Caco-2 (cell line): ENCODE data around the gene ST3GAL2. TPM values are rescaled to one million over a fixed set of nuclear protein-coding genes. Genes with fewer than 3 reads are reported as not detected.

Source experiments
- BruUV-seq: library from RNA; stranded (reverse); fragments of 400-500 nt; replicated peaks from 2 replicates; lab custom pipeline; 2021; lab: Mats Ljungman, UMichigan
- CTCF ChIA-PET: fragments of 300-600 bp; sonication (Branson Sonifier 250); formaldehyde crosslinking; loops from one replicate; lab custom pipeline; 2022; ENCODE audit warnings: antibody characterized with exemption; lab: Charles Lee
- POLR2A ChIA-PET: fragments of 300-600 bp; sonication (Branson Sonifier 250); formaldehyde crosslinking; loops from one replicate; lab custom pipeline; 2022; ENCODE audit warnings: antibody characterized with exemption; lab: Charles Lee
- DNase-seq, 2 experiments: peaks; one replicate each; pipeline versions ENCODE4 v3.0.0 to v3.0.0-alpha.2; 2020 to 2022
- H3K27me3 ChIP-seq: replicated peaks from 2 replicates; pipeline ENCODE4 v1.6.0; 2011; ENCODE audit warnings: low read length; ENCODE audit not compliant: control insufficient read depth, insufficient read depth
- H3K36me3 ChIP-seq: 2 replicates; pipeline ENCODE4 v1.5.1; 2011; ENCODE audit warnings: low read length; ENCODE audit not compliant: control insufficient read depth, insufficient read depth
- H3K4me1 ChIP-seq: fragments of 250-450 bp; sonication (Bioruptor Pico); 2 replicates; pipeline ENCODE4 v1.5.1; 2020; ENCODE audit warnings: mild to moderate bottlenecking
- H3K4me3 ChIP-seq: 2 replicates; pipeline ENCODE4 v1.5.1; 2011; ENCODE audit warnings: low read depth, mild to moderate bottlenecking, control low read depth, low read length
- H3K9me3 ChIP-seq: fragments of 250-450 bp; sonication (Bioruptor Pico); 2 replicates; pipeline ENCODE4 v1.5.1; 2020; ENCODE audit warnings: mild to moderate bottlenecking, moderate library complexity
- H3K27ac Mint-ChIP-seq: one replicate; pipeline ENCODE4 v1.8.0; 2022; ENCODE audit warnings: mixed read lengths; ENCODE audit not compliant: unreplicated experiment
- H3K27me3 Mint-ChIP-seq: one replicate; pipeline ENCODE4 v1.8.0; 2022; ENCODE audit warnings: mixed read lengths; ENCODE audit not compliant: insufficient read depth, unreplicated experiment
- H3K36me3 Mint-ChIP-seq: one replicate; pipeline ENCODE4 v1.8.0; 2022; ENCODE audit warnings: mild to moderate bottlenecking, mixed read lengths; ENCODE audit not compliant: insufficient read depth, unreplicated experiment
- H3K4me1 Mint-ChIP-seq: one replicate; pipeline ENCODE4 v1.8.0; 2022; ENCODE audit warnings: low read depth, mixed read lengths; ENCODE audit not compliant: unreplicated experiment
- H3K4me3 Mint-ChIP-seq: one replicate; pipeline ENCODE4 v1.8.0; 2022; ENCODE audit warnings: mild to moderate bottlenecking, moderate library complexity, mixed read lengths; ENCODE audit not compliant: unreplicated experiment
- H3K9me3 Mint-ChIP-seq: one replicate; pipeline ENCODE4 v1.8.0; 2022; ENCODE audit warnings: mixed read lengths; ENCODE audit not compliant: unreplicated experiment
- intact Hi-C: fragments of 100-400 bp; cut with micrococcal nuclease; formaldehyde crosslinking; loops from one replicate; pipeline ENCODE4 v1.10.0; 2022; ENCODE audit not compliant: unreplicated experiment
- total RNA-seq: library from RNA; stranded (reverse); gene quantifications from 2 replicates; pipeline ENCODE4 v1.2.3, GENCODE V29; 2022
- TF ChIP-seq, protein P1 (sequence below), 2 experiments: fragments of 200-600 bp in 1 of 2; IDR thresholded peaks; 1 replicate in 1 of 2; 2 replicates in 1 of 2; pipeline versions ENCODE4 v1.5.1 to v1.8.0; 2011 to 2022; ENCODE audit warnings: antibody characterized with exemption in 1 of 2, control low read depth in 1 of 2, inconsistent platforms in 1 of 2, low read depth in 1 of 2, low read length in 1 of 2, mild to moderate bottlenecking in 1 of 2, moderate library complexity in 1 of 2; ENCODE audit not compliant: insufficient read depth in 1 of 2, severe bottlenecking in 1 of 2, unreplicated experiment in 1 of 2

ST3GAL2 gene
- total RNA-seq, 1 experiment from 2014 or later, result 31.1 TPM

DNA sequence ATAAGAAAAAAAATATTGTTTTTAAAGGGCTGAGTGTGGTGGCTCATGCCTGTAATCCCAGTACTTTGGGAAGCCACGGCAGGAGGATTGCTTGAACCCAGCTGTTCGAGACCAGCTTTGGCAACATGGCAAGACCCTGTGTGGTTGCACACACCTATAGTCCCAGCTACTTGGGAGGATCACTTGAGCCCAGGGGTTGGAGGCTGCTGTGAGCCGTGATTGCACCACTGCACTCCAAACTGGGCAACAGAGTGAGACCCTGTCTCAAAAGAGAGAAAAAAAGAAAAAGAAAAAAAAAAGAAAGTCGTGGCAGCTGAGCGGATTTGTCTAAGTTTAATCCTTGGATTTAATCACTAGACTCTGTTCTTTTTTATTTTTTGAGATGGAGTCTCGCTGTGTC, 9.2 kb upstream of the ST3GAL2 start:
- CTCF ChIA-PET, result no interaction called here
- DNase-seq, result no peak
- no peaks in the 10 kb centered on the region for H3K9me3 ChIP-seq
- Mint-ChIP-seq H3K36me3 (no peaks in the 10 kb centered on the region), H3K9me3 (no peaks in the 10 kb centered on the region), H3K4me1 (peaks cover 11% of the 10 kb centered on the region), H3K27me3 (no peaks in the 10 kb centered on the region), H3K27ac (no peak overlapping the region), H3K4me3 (no peak overlapping the region)
- no peaks in the 10 kb centered on the region for H3K36me3 ChIP-seq
- no peaks in the 10 kb centered on the region for H3K27me3 ChIP-seq
- POLR2A ChIA-PET, result no interaction called here
- intact Hi-C loops, result no loop called here
- H3K4me3 ChIP-seq, result no peak overlapping the region
- TF ChIP-seq, protein P1, sequence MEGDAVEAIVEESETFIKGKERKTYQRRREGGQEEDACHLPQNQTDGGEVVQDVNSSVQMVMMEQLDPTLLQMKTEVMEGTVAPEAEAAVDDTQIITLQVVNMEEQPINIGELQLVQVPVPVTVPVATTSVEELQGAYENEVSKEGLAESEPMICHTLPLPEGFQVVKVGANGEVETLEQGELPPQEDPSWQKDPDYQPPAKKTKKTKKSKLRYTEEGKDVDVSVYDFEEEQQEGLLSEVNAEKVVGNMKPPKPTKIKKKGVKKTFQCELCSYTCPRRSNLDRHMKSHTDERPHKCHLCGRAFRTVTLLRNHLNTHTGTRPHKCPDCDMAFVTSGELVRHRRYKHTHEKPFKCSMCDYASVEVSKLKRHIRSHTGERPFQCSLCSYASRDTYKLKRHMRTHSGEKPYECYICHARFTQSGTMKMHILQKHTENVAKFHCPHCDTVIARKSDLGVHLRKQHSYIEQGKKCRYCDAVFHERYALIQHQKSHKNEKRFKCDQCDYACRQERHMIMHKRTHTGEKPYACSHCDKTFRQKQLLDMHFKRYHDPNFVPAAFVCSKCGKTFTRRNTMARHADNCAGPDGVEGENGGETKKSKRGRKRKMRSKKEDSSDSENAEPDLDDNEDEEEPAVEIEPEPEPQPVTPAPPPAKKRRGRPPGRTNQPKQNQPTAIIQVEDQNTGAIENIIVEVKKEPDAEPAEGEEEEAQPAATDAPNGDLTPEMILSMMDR (IDR thresholded peaks at IDR 0.05; ENCODE audit: insufficient read depth in 1 of 2, low read depth in 1 of 2, low read length in 1 of 2, severe bottlenecking in 1 of 2, unreplicated experiment in 1 of 2), result no peak
- no TSS peak for BruUV-seq
- peaks cover 27% of the 10 kb centered on the region for H3K4me1 ChIP-seq

DNA sequence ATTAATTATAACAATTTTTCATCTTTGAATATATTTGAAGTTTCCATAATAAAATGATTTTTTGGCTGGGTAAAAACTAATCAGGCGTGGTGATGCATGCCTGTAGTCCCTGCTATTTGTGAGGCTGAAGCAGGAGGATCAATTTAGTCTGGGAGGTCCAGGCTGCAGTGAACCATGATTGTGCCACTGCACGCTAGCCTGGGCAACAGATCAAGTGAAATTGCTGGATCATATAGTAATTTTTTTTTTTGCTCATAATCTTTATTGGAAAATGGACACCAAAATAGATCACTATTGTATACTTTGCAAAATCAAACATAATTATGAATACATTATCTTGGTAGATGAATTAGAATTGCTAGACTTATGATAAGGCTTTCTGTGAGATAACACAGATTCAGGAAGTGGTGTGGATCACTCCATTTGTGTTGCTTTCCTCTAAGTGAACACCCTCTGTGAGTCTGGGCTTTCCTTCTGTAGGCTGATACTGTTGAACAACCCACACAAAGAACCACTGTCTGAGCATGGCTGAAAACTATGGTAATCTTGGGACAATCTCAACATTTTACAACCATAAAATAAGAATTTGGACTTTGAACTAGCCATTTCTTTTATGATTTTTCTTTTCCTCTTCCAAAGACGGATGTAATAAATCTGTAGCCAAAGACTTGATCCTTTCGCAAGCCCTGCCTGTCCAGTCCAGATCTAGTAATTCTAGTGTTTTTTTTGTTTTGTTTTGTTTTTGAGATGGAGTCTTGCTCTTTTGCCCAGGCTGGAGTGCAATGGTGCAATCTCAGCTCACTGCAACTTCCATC, 5.6 kb upstream of the ST3GAL2 start:
- Histone ChIP-seq H3K9me3 (no peaks in the 10 kb centered on the region), H3K27me3 (no peaks in the 10 kb centered on the region), H3K36me3 (no peaks in the 10 kb centered on the region), H3K4me3 (no peak overlapping the region), H3K4me1 (peaks cover 45% of the 10 kb centered on the region)
- Mint-ChIP-seq H3K27ac (peak overlapping the region; percentile 84), H3K27me3 (no peaks in the 10 kb centered on the region), H3K4me3 (no peak overlapping the region), H3K4me1 (peaks cover 11% of the 10 kb centered on the region), H3K9me3 (no peaks in the 10 kb centered on the region), H3K36me3 (no peaks in the 10 kb centered on the region)
- ChIA-PET POLR2A (interaction anchor here (0.9 kb wide), 1 partner anchor 16 kb away, joined by 9 read pairs; no protein-coding TSS in a partner anchor), CTCF (no interaction called here)
- intact Hi-C loops, result loop anchor here (1.0 kb wide), 1 partner anchor 16 kb away; no protein-coding TSS in a partner anchor
- no TSS peak for BruUV-seq
- TF ChIP-seq, protein P1 (IDR thresholded peaks at IDR 0.05; ENCODE audit: insufficient read depth in 1 of 2, low read depth in 1 of 2, low read length in 1 of 2, severe bottlenecking in 1 of 2, unreplicated experiment in 1 of 2), result no peak
- peak; percentile 69 to 81 for DNase-seq

DNA sequence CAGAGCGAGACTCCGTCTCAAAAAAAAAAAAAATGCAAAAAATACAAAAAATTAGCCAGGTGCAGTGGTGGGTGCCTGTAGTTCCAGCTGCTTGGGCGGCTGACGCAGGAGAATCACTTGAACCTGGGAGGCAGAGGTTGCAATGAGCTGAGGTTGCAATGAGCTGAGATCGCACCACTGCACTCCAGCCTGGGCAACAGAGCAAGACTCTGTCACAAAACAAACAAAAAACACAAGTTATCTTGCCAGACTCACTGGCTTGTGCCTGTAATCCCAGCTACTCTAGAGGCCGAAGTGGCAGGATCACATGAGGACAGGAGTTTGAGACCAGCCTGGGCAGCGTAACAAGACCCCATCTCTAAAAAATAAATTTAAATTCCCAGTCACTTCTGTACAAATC, 3.4 kb upstream of the ST3GAL2 start:
- Histone ChIP-seq H3K36me3 (no peaks in the 10 kb centered on the region), H3K9me3 (no peaks in the 10 kb centered on the region), H3K27me3 (no peaks in the 10 kb centered on the region), H3K4me3 (no peak overlapping the region), H3K4me1 (peaks cover 54% of the 10 kb centered on the region)
- BruUV-seq, result no TSS peak
- Mint-ChIP-seq H3K36me3 (no peaks in the 10 kb centered on the region), H3K27ac (no peak overlapping the region), H3K4me1 (peaks cover 19% of the 10 kb centered on the region), H3K4me3 (no peak overlapping the region), H3K27me3 (no peaks in the 10 kb centered on the region), H3K9me3 (no peaks in the 10 kb centered on the region)
- ChIA-PET POLR2A (interaction anchor here (0.6 kb wide), 1 partner anchor 29 kb away, joined by 4 read pairs; no protein-coding TSS in a partner anchor), CTCF (no interaction called here)
- TF ChIP-seq, protein P1 (IDR thresholded peaks at IDR 0.05; ENCODE audit: insufficient read depth in 1 of 2, low read depth in 1 of 2, low read length in 1 of 2, severe bottlenecking in 1 of 2, unreplicated experiment in 1 of 2), result no peak
- intact Hi-C loops, result no loop called here
- no peak for DNase-seq
